Erythroblast (primary cell): ENCODE results near the gene SLA2.

ENCODE experiments used
- GATA1 ChIP-seq: IDR thresholded peaks from 2 replicates; pipeline ENCODE4 v1.6.1; 2011; ENCODE audit warnings: low read depth, mild to moderate bottlenecking, control low read depth, low read length, moderate library complexity
- POLR2A ChIP-seq: IDR thresholded peaks from 2 replicates; pipeline ENCODE4 v1.6.1; 2011; ENCODE audit warnings: mild to moderate bottlenecking, low read length

- TF ChIP-seq POLR2A (no peak), GATA1 (no peak)
These were observed 71.4 kb downstream of the SLA2 start for GRCh38 chr20:36574366-36575135.
